K562 (cell line): Measurements from ENCODE around the gene ATF7IP.

Experiments
- CBX1 ChIP-seq: sonication (generic); IDR thresholded peaks from 2 replicates; pipeline ENCODE4 v1.6.1; 2016; ENCODE audit warnings: antibody characterized with exemption, low read depth, mild to moderate bottlenecking
- UBTF ChIP-seq, 2 experiments: IDR thresholded peaks; 2 replicates each; pipeline ENCODE4 v1.6.1; 2012; ENCODE audit warnings: improper control_type of control experiment in 2 of 2, low read depth in 2 of 2, low read length in 2 of 2, borderline replicate concordance in 1 of 2

- TF ChIP-seq CBX1 (no peak), UBTF (IDR thresholded peaks at IDR 0.05; ENCODE audit: borderline replicate concordance in 1 of 2, low read depth in 2 of 2, low read length in 2 of 2) (no peak)
These were observed 61.3 kb downstream of the ATF7IP start for GRCh38 chr12:14426792-14427191.
